K562 (cell line): ENCODE data around the gene RAD51AP1. TPM values are rescaled to one million over a fixed set of nuclear protein-coding genes. Genes with fewer than 3 reads are reported as not detected.

Experiments
- CREM ChIP-seq: IDR thresholded peaks from 2 replicates; pipeline ENCODE4 v1.6.1; 2014; ENCODE audit warnings: antibody characterized with exemption, low read depth
- IRF9 ChIP-seq: fragments of 450-650 bp; IDR thresholded peaks from 2 replicates; pipeline ENCODE4 v1.6.1; 2016; ENCODE audit warnings: missing biosample characterization, missing genetic modification characterization
- MAZ ChIP-seq, 2 experiments: fragments of 450-650 bp in 1 of 2; sonication (generic) in 1 of 2; formaldehyde crosslinking; IDR thresholded peaks in 1 of 2; conservative IDR thresholded peaks in 1 of 2; 2 replicates each; pipeline versions ENCODE4 v1.4.0 to v1.5.0; 2020; ENCODE audit warnings: mild to moderate bottlenecking in 1 of 2, missing genetic modification reagents in 1 of 2
- MYBL2 ChIP-seq, 2 experiments: fragments of 450-650 bp in 1 of 2; sonication (generic) in 1 of 2; formaldehyde crosslinking in 1 of 2; IDR thresholded peaks; 2 replicates each; pipeline versions ENCODE4 v1.6.1 to v1.8.1; 2017 to 2022; ENCODE audit warnings: borderline replicate concordance in 1 of 2, inconsistent platforms in 1 of 2, low read depth in 1 of 2, mild to moderate bottlenecking in 1 of 2, missing genetic modification reagents in 1 of 2, moderate library complexity in 1 of 2
- NEUROD1 ChIP-seq: fragments of 150-350 bp; IDR thresholded peaks from 2 replicates; pipeline ENCODE4 v1.6.1; 2014; ENCODE audit warnings: borderline replicate concordance, low read length, low read depth; ENCODE audit not compliant: partially characterized antibody
- NR4A1 ChIP-seq, 2 experiments: fragments of 250-450 bp in 1 of 2; fragments of 450-650 bp in 1 of 2; sonication (Bioruptor Pico) in 1 of 2; IDR thresholded peaks; 2 replicates each; pipeline versions ENCODE4 v1.4.0 to v1.6.1; 2016 to 2020; ENCODE audit warnings: mild to moderate bottlenecking in 2 of 2, missing compliant biosample characterization in 1 of 2, missing genetic modification characterization in 1 of 2, moderate library complexity in 1 of 2
- PML ChIP-seq: IDR thresholded peaks from 2 replicates; pipeline ENCODE4 v1.6.1; 2012; ENCODE audit warnings: low read length, inconsistent platforms
- RB1 ChIP-seq: fragments of 450-650 bp; IDR thresholded peaks from 2 replicates; pipeline ENCODE4 v1.6.1; 2017; ENCODE audit warnings: low read depth, mild to moderate bottlenecking
- RHOXF2B ChIP-seq: fragments of 250-450 bp; sonication (Bioruptor Pico); conservative IDR thresholded peaks from 2 replicates; pipeline ENCODE4 v1.5.1; 2021
- SOX6 ChIP-seq: fragments of 450-650 bp; IDR thresholded peaks from 2 replicates; pipeline ENCODE4 v1.6.1; 2014; ENCODE audit warnings: mild to moderate bottlenecking
- ZC3H8 ChIP-seq: fragments of 450-650 bp; IDR thresholded peaks from 2 replicates; pipeline ENCODE4 v1.6.1; 2017
- ZNF174 ChIP-seq: fragments of 250-450 bp; sonication (Bioruptor Pico); IDR thresholded peaks from 2 replicates; pipeline ENCODE4 v1.4.0; 2020; ENCODE audit warnings: mild to moderate bottlenecking
- polyA plus RNA-seq, 8 experiments: library from polyadenylated mRNA; depleted of rRNA in 4 of 8; stranded (reverse) in 5 of 8; unstranded in 3 of 8; fragments of >200 nt; fragmentation: Nextera tagmentation in 2 of 8; fragmentation: Illumina TruSeq in 1 of 8; extraction: Ambion mirVana in 2 of 8; extraction: Trizol in 1 of 8; gene quantifications; 2 replicates each; pipeline versions ENCODE4 v1.2.1 to v1.2.3, GENCODE V29; 2011 to 2014; ENCODE audit warnings: inconsistent platforms in 1 of 8, missing spikeins in 1 of 8
- total RNA-seq, 7 experiments: library from RNA; depleted of rRNA in 6 of 7; stranded (reverse); fragments of >200 nt in 6 of 7; fragmentation: Illumina TruSeq in 2 of 7; extraction: Trizol in 2 of 7; gene quantifications; 2 replicates each; pipeline versions ENCODE4 v1.2.1 to v1.2.3, GENCODE V29; 2011 to 2021; ENCODE audit warnings: low replicate concordance in 1 of 7
- TF ChIP-seq, protein P1 (sequence below): sonication (generic); formaldehyde crosslinking; IDR thresholded peaks from 2 replicates; pipeline ENCODE4 v1.5.0; 2020; ENCODE audit warnings: missing genetic modification reagents

Gene RAD51AP1
- total and polyA plus RNA-seq, 9 of the 15 experiments (the other 6 are each of a cell fraction or from before 2014, with no cell fraction given), result 43.8 to 111 (median 89.1) TPM

- TF ChIP-seq, protein P1, sequence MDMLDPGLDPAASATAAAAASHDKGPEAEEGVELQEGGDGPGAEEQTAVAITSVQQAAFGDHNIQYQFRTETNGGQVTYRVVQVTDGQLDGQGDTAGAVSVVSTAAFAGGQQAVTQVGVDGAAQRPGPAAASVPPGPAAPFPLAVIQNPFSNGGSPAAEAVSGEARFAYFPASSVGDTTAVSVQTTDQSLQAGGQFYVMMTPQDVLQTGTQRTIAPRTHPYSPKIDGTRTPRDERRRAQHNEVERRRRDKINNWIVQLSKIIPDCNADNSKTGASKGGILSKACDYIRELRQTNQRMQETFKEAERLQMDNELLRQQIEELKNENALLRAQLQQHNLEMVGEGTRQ (CRISPR knock-in tag), result peak; percentile 55; the same call in 1 of the 2 replicates
- no peak for TF ChIP-seq ZNF174
- TF ChIP-seq NEUROD1, result no peak
- TF ChIP-seq ZC3H8, result no peak
- TF ChIP-seq MYBL2 (IDR thresholded peaks at IDR 0.05; ENCODE audit: low read depth), result peak; percentile 78
- no peak for TF ChIP-seq MYBL2 (CRISPR knock-in tag; IDR thresholded peaks at IDR 0.05; ENCODE audit: borderline replicate concordance)
- TF ChIP-seq PML, result peak; percentile 11; the same call in 1 of the 2 replicates
- peak; percentile 45; the same call in 1 of the 2 replicates for TF ChIP-seq RB1
- TF ChIP-seq NR4A1 (CRISPR knock-in tag; IDR thresholded peaks at IDR 0.05), result no peak
- TF ChIP-seq NR4A1 (tag; IDR thresholded peaks at IDR 0.05), result no peak
- peak; percentile 40 for TF ChIP-seq CREM
- TF ChIP-seq MAZ (CRISPR knock-in tag; conservative IDR thresholded peaks at IDR 0.05 in 1 of 2, IDR thresholded peaks at IDR 0.05 in 1 of 2), result peak in 1 of 2 experiments; percentile 29; a peak in 1 of 4 replicates
- no peak for TF ChIP-seq RHOXF2B (CRISPR knock-in tag)
- TF ChIP-seq SOX6, result peak; percentile 86
- no peak for TF ChIP-seq IRF9 (tag)
- TF ChIP-seq, all 486 proteins: peak for 96
Measured at GRCh38 chr12:4538207-4539160, at the start of gene RAD51AP1 (continued).
